HG02970 (cell line): ENCODE data around the gene RAI1.
"Not testable (repeated sequence)": the region's sequence is repeated elsewhere in the genome, so short reads cannot be mapped to it uniquely, and the experiment has no call there.

Experiments
- ATAC-seq: cut with Tn5 transposase; IDR thresholded peaks from one replicate; pipeline ENCODE4 v1.9.1; 2021; ENCODE audit warnings: mild to moderate bottlenecking, moderate library complexity, moderate number of reproducible peaks; ENCODE audit not compliant: unreplicated experiment, low FRiP score

The RAI1 gene

GRCh38 chr17:17679243-17679642, 2.0 kb upstream of the RAI1 start:
- ATAC-seq = no peak

- ATAC-seq = no peak
Measured at GRCh38 chr17:17679748-17680147, 1.5 kb upstream of the RAI1 start.

- ATAC-seq = no peak
Measured at GRCh38 chr17:17680477-17681186, 626 bp upstream of the RAI1 start.

- peak; percentile 12 for ATAC-seq
Measured at GRCh38 chr17:17681744-17682292, 560 bp downstream of the RAI1 start.

- peak; percentile 36 for ATAC-seq
Measured at GRCh38 chr17:17682293-17682736, 1.1 kb downstream of the RAI1 start.

GRCh38 chr17:17682737-17683680, 1.8 kb downstream of the RAI1 start:
- peak; percentile 29 for ATAC-seq

GRCh38 chr17:17683710-17684365, 2.6 kb downstream of the RAI1 start:
- no peak for ATAC-seq

- no peak for ATAC-seq
Measured at GRCh38 chr17:17684906-17685774, 3.9 kb downstream of the RAI1 start.

GRCh38 chr17:17685775-17686291, 4.6 kb downstream of the RAI1 start:
- no peak for ATAC-seq

- ATAC-seq = no peak
Measured at GRCh38 chr17:17689312-17689711, 8.1 kb downstream of the RAI1 start.

GRCh38 chr17:17690233-17690632, 9.0 kb downstream of the RAI1 start:
- ATAC-seq = not testable (repeated sequence)

- ATAC-seq = no peak
Measured at GRCh38 chr17:17691468-17692263, 10.4 kb downstream of the RAI1 start.

- ATAC-seq = no peak
Measured at GRCh38 chr17:17692353-17693252, 11.3 kb downstream of the RAI1 start.

GRCh38 chr17:17693253-17694168, 12.3 kb downstream of the RAI1 start:
- ATAC-seq = no peak

GRCh38 chr17:17694169-17695081, 13.2 kb downstream of the RAI1 start:
- ATAC-seq = peak; percentile 48

GRCh38 chr17:17696085-17696484, 14.8 kb downstream of the RAI1 start:
- no peak for ATAC-seq
